ENCODE results near the gene FSCN2. TPM values are rescaled to one million over a fixed set of nuclear protein-coding genes. Genes with fewer than 3 reads are reported as not detected.

Gene FSCN2
- total RNA-seq, 1 experiment from 2014 or later: 4.3 TPM

DNA sequence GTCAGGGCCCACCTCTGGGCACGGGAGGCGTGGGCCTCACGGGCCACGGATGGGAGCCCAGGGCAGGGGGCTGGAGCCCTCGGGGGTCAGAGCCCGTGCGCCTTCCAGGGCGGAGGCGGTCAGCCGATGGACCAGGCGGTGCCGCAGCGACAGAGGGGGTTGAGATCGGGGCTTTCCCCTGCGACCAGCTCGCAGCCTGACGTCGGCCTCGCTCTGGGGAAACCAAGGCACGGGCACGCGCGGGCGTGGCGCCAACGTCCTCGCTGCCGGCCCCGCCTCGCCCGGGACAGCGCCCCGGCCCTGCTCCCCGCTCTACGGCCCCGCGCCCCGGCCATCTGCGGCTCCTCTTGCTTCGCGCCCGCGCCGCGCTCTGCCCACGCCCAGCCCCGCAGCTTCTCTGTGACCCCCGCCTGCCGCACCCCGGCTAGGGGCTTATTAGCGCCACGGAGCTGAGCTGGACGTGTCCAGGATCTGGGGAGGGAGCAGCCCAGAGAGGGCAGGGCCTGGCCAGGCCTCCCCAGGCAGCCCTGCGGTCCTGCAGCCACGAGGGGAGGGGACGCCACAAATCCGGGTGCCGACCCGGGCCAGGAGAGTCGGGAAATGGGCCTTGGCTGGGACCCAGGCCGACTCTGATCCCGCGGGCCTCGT is 29.1 kb upstream of the FSCN2 start:
- Histone ChIP-seq H3F3A (ENCODE audit: insufficient read depth, low read depth) (peaks cover 6% of the 10 kb centered on the region; the same call in 1 of the 2 replicates), H2AFZ (no peak overlapping the region), H3K36me3 (ENCODE audit: low read depth) (no peaks in the 10 kb centered on the region), H3K79me2 (ENCODE audit: low read depth) (no peaks in the 10 kb centered on the region), H3K9me2 (ENCODE audit: insufficient read depth) (no peaks in the 10 kb centered on the region), H4K20me1 (ENCODE audit: insufficient read depth) (no peaks in the 10 kb centered on the region), H3K9me3 (ENCODE audit: insufficient read depth, low read depth) (no peaks in the 10 kb centered on the region), H3K4me3 (no peak overlapping the region), H3K27ac (no peak overlapping the region), H3K4me1 (replicated peaks; ENCODE audit: insufficient read depth) (no peaks in the 10 kb centered on the region), H3K4me2 (no peak overlapping the region), H3K27me3 (ENCODE audit: insufficient read depth, low read depth) (no peaks in the 10 kb centered on the region)
- CTCF ChIA-PET: no interaction called here
- DNase-seq: no peak
- intact Hi-C loops (cut with micrococcal nuclease; ENCODE audit: unreplicated experiment): no loop called here
- POLR2A ChIA-PET (ENCODE audit: unreplicated experiment): interaction anchor here (0.6 to 0.7 kb wide), 2 partner anchors 14 to 524 kb away, joined by 4 to 13 read pairs; partner anchors contain the start of genes CENPX and LRRC45
- TF ChIP-seq, protein P1, sequence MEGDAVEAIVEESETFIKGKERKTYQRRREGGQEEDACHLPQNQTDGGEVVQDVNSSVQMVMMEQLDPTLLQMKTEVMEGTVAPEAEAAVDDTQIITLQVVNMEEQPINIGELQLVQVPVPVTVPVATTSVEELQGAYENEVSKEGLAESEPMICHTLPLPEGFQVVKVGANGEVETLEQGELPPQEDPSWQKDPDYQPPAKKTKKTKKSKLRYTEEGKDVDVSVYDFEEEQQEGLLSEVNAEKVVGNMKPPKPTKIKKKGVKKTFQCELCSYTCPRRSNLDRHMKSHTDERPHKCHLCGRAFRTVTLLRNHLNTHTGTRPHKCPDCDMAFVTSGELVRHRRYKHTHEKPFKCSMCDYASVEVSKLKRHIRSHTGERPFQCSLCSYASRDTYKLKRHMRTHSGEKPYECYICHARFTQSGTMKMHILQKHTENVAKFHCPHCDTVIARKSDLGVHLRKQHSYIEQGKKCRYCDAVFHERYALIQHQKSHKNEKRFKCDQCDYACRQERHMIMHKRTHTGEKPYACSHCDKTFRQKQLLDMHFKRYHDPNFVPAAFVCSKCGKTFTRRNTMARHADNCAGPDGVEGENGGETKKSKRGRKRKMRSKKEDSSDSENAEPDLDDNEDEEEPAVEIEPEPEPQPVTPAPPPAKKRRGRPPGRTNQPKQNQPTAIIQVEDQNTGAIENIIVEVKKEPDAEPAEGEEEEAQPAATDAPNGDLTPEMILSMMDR (conservative IDR thresholded peaks at IDR 0.05): no peak
- no peak for TF ChIP-seq EZH2 (IDR thresholded peaks at IDR 0.05; ENCODE audit: low read depth)
- BruUV-seq (replicated peaks): no TSS peak

DNA sequence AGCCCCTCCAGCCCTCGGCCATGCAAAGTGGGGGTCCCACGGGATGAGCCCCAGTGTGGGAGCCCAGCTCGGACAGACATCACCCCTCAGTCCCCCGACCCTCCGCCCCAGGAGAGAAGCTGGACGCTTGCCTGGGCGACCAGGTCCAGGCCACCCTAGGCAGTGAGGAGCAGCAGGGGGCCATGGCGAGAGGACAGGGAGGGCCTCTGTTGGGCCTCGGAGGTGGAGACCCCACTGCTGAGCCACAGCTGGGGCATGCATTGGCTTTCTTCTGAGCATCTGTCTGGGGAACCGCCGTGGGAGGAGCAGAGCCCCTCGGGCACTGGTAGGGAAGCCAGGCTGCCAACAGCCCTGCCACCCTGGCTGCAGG is 28.6 kb upstream of the FSCN2 start:
- no peak overlapping the region for H3K27ac ChIP-seq
- DNase-seq: no peak
- H3K79me2 ChIP-seq (ENCODE audit: low read depth): no peaks in the 10 kb centered on the region
- H3F3A ChIP-seq (ENCODE audit: insufficient read depth, low read depth): peaks cover 6% of the 10 kb centered on the region; the same call in 1 of the 2 replicates
- no peaks in the 10 kb centered on the region for H3K36me3 ChIP-seq (ENCODE audit: low read depth)
- H3K4me3 ChIP-seq: no peak overlapping the region
- BruUV-seq (replicated peaks): no TSS peak
- no peaks in the 10 kb centered on the region for H3K4me1 ChIP-seq (replicated peaks; ENCODE audit: insufficient read depth)
- POLR2A ChIA-PET (ENCODE audit: unreplicated experiment): interaction anchor here (0.6 kb wide), 2 partner anchors 81 to 1321 kb away, joined by 3 to 7 read pairs; no protein-coding TSS in a partner anchor
- H4K20me1 ChIP-seq (ENCODE audit: insufficient read depth): no peaks in the 10 kb centered on the region
- CTCF ChIA-PET: interaction anchor here (0.6 to 1.0 kb wide), 2 partner anchors 19 to 358 kb away, joined by 3 to 4 read pairs; no protein-coding TSS in a partner anchor
- H3K27me3 ChIP-seq (ENCODE audit: insufficient read depth, low read depth): no peaks in the 10 kb centered on the region
- no peak overlapping the region for H2AFZ ChIP-seq
- TF ChIP-seq, protein P1 (conservative IDR thresholded peaks at IDR 0.05): no peak
- TF ChIP-seq EZH2 (IDR thresholded peaks at IDR 0.05; ENCODE audit: low read depth): no peak
- intact Hi-C loops (cut with micrococcal nuclease; ENCODE audit: unreplicated experiment): no loop called here
- no peak overlapping the region for H3K4me2 ChIP-seq
- no peaks in the 10 kb centered on the region for H3K9me3 ChIP-seq (ENCODE audit: insufficient read depth, low read depth)
- H3K9me2 ChIP-seq (ENCODE audit: insufficient read depth): no peaks in the 10 kb centered on the region

DNA sequence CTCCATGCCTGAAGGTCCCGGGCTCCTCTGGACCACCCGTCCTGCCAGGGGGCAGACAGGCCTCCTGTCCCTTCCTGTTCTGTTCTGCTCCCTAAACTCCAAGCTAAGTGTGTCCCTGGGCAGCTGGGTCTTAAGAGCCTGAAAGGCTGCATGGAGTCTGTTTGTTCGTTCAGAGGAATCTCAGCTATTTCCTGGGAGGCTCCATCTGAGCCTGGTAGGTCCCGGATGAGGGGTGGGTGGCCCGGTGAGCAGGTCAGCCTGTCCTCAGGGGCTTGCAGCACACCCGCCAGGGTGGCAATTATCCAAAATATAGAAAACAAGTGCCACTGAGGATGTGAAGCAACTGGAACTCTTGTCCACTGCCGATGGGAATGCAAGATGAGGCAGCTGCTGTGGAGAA is 28.1 kb upstream of the FSCN2 start:
- CTCF ChIA-PET: interaction anchor here (0.5 to 1.0 kb wide), 4 partner anchors 15 to 516 kb away, joined by 3 to 4 read pairs (median 4); no protein-coding TSS in a partner anchor
- Histone ChIP-seq H3K36me3 (ENCODE audit: low read depth) (no peaks in the 10 kb centered on the region), H3K27ac (no peak overlapping the region), H3K9me3 (ENCODE audit: insufficient read depth, low read depth) (no peaks in the 10 kb centered on the region), H2AFZ (no peak overlapping the region), H4K20me1 (ENCODE audit: insufficient read depth) (no peaks in the 10 kb centered on the region), H3K4me3 (no peak overlapping the region), H3K27me3 (ENCODE audit: insufficient read depth, low read depth) (no peaks in the 10 kb centered on the region), H3K79me2 (ENCODE audit: low read depth) (no peaks in the 10 kb centered on the region), H3K9me2 (ENCODE audit: insufficient read depth) (no peaks in the 10 kb centered on the region), H3F3A (ENCODE audit: insufficient read depth, low read depth) (peaks cover 6% of the 10 kb centered on the region; the same call in 1 of the 2 replicates), H3K4me1 (replicated peaks; ENCODE audit: insufficient read depth) (no peaks in the 10 kb centered on the region), H3K4me2 (no peak overlapping the region)
- intact Hi-C loops (cut with micrococcal nuclease; ENCODE audit: unreplicated experiment): no loop called here
- BruUV-seq (replicated peaks): no TSS peak
- POLR2A ChIA-PET (ENCODE audit: unreplicated experiment): interaction anchor here (0.6 kb wide), 2 partner anchors 81 to 1322 kb away, joined by 3 to 7 read pairs; no protein-coding TSS in a partner anchor
- TF ChIP-seq EZH2 (IDR thresholded peaks at IDR 0.05; ENCODE audit: low read depth): no peak
- TF ChIP-seq, protein P1 (conservative IDR thresholded peaks at IDR 0.05): no peak
- DNase-seq: peak in 1 of 2 experiments; percentile 49
